IPS DF 6.9 (cell line): ENCODE measurements around the gene TXK.

Experiments used
- DNase-seq: peaks from one replicate; pipeline ENCODE4 v3.0.0-alpha.2; 2013; ENCODE audit warnings: low read depth, low spot score
- H3K27ac ChIP-seq: one replicate; pipeline ENCODE4 v1.5.1; 2013; ENCODE audit warnings: low read length, control low read depth
- H3K27me3 ChIP-seq: 2 replicates; pipeline ENCODE4 v1.6.1; 2013; ENCODE audit warnings: mild to moderate bottlenecking, low read length; ENCODE audit not compliant: control insufficient read depth, insufficient read depth
- H3K36me3 ChIP-seq: 2 replicates; pipeline ENCODE4 v1.6.1; 2013; ENCODE audit warnings: low read length; ENCODE audit not compliant: control insufficient read depth, insufficient read depth
- H3K4me1 ChIP-seq: 2 replicates; pipeline ENCODE4 v1.6.1; 2013; ENCODE audit warnings: low read length; ENCODE audit not compliant: control insufficient read depth, insufficient read depth
- H3K4me3 ChIP-seq: 2 replicates; pipeline ENCODE4 v1.5.1; 2013; ENCODE audit warnings: mild to moderate bottlenecking, low read length
- H3K9me3 ChIP-seq: 2 replicates; pipeline ENCODE4 v1.6.1; 2013; ENCODE audit warnings: low read length, inconsistent platforms; ENCODE audit not compliant: control insufficient read depth, insufficient read depth
- WGBS: extraction: QIAGEN DNeasy Blood & Tissue Kit; methylation state at CpG from one replicate; pipeline ENCODE4 v1.1.7; 2013; ENCODE audit warnings: mixed read lengths, missing lambda C conversion rate; ENCODE audit not compliant: insufficient read length, insufficient coverage; 5-methylcytosine and 5-hydroxymethylcytosine counted together

Gene TXK

DNA sequence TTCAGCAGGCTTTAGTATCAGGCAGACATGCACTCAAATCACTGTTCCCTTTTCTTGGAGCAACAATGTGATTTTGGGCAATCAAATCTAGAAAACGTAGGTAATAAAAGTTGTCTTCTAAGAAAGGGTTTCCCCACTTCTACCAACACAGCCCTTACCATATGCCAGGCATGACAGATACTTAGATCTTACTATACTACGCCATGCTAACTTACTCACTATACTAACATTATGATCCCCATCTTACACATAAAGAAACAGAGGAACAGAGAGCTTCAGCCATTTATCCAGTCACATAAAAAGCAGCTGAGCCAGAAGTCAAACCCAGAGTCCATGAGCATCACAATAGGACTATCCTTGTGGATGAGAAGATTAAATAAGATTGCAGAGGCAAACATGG is 9.2 kb downstream of the TXK start:
- Histone ChIP-seq H3K27ac (no peak overlapping the region), H3K9me3 (no peaks in the 10 kb centered on the region), H3K4me3 (no peak overlapping the region), H3K27me3 (no peaks in the 10 kb centered on the region), H3K4me1 (peaks cover 2% of the 10 kb centered on the region; the same call in 1 of the 2 replicates), H3K36me3 (no peaks in the 10 kb centered on the region)
- no CpG with 5 or more reads among the region's 2 CpGs for WGBS
- no peak for DNase-seq

DNA sequence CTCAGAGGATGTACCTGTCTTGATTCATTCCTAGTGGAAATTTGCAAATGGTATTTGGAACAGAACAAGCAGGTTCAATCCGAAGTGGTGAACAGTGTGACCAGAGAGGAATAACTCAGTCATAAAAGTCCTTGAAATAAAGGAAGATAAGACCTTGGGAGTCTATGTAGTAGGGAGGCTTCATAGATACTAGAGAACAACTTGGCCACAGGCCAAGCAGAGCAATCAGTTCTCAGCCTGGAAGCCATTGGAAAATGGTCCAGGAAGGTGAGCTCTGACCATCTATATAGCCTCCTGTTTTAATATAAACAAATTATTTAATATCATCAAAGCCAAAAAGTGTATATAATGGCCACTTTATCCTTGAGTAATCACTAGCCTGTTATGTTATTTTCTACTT is 11.3 kb downstream of the TXK start:
- H3K9me3 ChIP-seq = no peaks in the 10 kb centered on the region

DNA sequence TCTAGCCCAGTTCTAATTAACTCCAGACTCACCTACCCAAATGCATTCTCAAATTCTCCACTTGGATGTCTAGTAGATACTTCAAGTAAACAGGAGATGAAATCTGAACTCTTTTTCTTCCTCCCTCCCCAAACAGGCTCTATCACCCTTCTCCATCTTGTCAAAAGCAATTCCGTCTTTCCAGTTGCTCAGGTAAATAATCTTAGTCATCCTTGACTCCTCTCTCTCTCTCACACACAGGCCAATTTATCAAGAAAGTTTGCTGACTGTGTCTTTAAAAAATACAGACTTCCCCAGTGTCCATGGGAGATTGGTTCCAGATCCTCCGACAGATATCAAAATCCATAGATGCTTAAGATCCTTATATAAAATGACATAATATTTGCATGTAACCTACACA is 12.9 kb downstream of the TXK start:
- Histone ChIP-seq H3K4me3 (no peak overlapping the region), H3K4me1 (no peaks in the 10 kb centered on the region), H3K27me3 (no peaks in the 10 kb centered on the region), H3K36me3 (no peaks in the 10 kb centered on the region), H3K9me3 (no peaks in the 10 kb centered on the region), H3K27ac (no peak overlapping the region)
- WGBS = no CpG with 5 or more reads among the region's 2 CpGs
- DNase-seq = no peak

More for the DNA sequence above, 11.3 kb downstream of the TXK start:
- no peaks in the 10 kb centered on the region for H3K36me3 ChIP-seq
- H3K27ac ChIP-seq = no peak overlapping the region
- DNase-seq = no peak
- 0 out of 2 replicates have a peak, but pooled peaks cover 1% of the 10 kb centered on the region for H3K4me1 ChIP-seq
- no CpG with 5 or more reads among the region's 1 CpG for WGBS
- H3K27me3 ChIP-seq = no peaks in the 10 kb centered on the region
- no peak overlapping the region for H3K4me3 ChIP-seq

DNA sequence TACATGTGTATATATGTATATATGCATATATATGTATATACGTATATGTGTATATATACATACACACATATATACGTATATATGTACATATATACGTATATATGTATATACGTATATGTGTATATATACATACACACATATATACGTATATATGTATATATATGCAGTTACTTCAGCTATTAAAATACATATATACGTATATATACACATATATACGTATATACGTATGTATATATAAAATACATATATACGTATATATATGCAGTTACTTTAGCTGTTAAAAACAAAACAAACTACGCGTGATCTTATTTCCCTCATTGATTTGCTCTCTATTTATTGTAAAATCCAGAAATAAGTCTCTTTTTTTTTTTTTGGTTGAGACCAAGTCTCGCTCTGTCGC is 13.9 kb downstream of the TXK start:
- Histone ChIP-seq H3K36me3 (no peaks in the 10 kb centered on the region), H3K27ac (no peak overlapping the region), H3K4me1 (no peaks in the 10 kb centered on the region), H3K9me3 (no peaks in the 10 kb centered on the region), H3K27me3 (no peaks in the 10 kb centered on the region), H3K4me3 (no peak overlapping the region)
- 100% methylated on average over 3 of the region's 13 CpGs for WGBS
- no peak for DNase-seq

DNA sequence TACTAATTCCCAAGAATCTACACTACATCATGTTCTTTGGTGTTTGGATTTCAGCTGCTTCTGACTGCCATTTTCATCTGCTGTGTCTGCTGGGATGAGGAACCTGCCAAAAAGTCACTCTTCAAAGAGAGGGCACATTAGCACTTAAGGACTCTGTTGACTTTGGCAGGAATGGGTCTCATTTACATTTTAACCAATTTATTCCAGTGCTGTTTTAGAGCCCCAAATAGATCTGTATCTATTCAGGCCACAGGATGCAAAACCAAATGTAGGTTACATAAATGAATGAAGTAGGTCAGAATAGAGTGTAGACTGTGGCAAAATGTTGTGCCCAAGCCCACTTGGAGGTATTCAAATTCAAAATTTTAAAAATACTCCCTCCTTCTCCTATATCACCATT is 14.4 kb downstream of the TXK start:
- no peaks in the 10 kb centered on the region for H3K27me3 ChIP-seq
- H3K9me3 ChIP-seq = no peaks in the 10 kb centered on the region
- H3K36me3 ChIP-seq = no peaks in the 10 kb centered on the region
- no peak for DNase-seq
- no peak overlapping the region for H3K4me3 ChIP-seq
- no peaks in the 10 kb centered on the region for H3K4me1 ChIP-seq
- H3K27ac ChIP-seq = no peak overlapping the region

DNA sequence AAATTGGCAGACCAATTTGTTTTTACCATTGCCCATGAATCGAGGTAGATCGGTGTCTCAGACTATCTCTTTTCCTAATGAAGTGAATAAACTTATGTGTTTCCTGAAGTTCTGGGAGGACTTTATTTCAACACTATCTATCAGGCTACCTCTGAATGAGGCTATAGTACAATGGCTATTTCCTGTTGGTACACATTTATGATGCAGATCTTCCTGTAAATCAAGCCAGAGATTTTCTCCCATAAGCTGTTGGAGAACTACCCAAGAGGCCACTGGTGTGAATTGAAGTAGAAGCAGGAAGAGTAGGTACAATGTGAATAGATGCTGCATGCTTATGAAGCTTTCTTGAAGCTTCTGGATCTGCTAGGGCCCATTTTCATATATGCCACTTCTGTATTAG is 16.0 kb downstream of the TXK start:
- no peaks in the 10 kb centered on the region for H3K4me1 ChIP-seq
- H3K9me3 ChIP-seq = no peaks in the 10 kb centered on the region
- no peaks in the 10 kb centered on the region for H3K36me3 ChIP-seq
- no peaks in the 10 kb centered on the region for H3K27me3 ChIP-seq
- no CpG with 5 or more reads among the region's 2 CpGs for WGBS
- no peak for DNase-seq
- no peak overlapping the region for H3K4me3 ChIP-seq
- H3K27ac ChIP-seq = no peak overlapping the region

DNA sequence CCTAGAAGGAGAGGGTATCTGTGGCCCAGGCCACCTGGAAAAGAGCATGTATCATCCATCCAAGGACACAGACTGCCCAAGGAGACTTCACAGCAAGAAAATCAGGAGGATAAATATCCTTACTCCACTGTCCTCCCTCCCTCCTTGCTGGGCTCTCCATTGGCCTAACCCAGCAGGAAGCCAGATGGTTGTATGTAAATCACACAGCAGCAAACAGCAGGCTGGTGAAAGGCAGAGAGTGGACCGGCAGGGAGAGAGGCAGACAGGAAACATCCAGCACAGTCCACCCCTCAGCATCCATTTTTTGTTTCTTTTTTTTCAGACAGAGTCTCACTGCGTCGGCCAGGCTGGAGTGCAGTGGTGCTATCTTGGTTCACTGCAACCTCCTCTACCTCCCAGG is 17.5 kb downstream of the TXK start:
- DNase-seq = no peak

DNA sequence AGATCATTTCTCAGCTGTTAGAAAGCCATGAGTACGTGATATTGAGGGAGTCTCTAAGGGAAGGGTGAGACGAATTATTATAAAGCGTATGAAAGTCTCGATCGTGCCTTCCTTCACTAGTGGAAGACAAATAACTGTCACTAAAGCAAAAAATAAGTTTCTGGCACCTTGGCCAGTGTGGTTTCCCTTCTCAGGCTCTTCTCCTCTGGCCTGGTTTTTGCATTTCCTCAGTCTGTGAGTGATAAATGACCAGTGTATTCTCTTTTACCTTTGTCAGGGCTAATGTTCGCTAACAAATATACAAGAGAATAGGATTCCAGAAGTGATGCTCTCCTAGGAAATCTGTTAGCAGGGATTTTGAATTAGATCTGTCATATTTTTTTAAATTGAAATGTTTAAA is 19.6 kb downstream of the TXK start:
- WGBS = no CpG with 5 or more reads among the region's 6 CpGs
- Histone ChIP-seq H3K27ac (no peak overlapping the region), H3K9me3 (no peaks in the 10 kb centered on the region), H3K4me1 (no peaks in the 10 kb centered on the region), H3K36me3 (no peaks in the 10 kb centered on the region), H3K4me3 (no peak overlapping the region), H3K27me3 (no peaks in the 10 kb centered on the region)
- DNase-seq = no peak

More for the DNA sequence above, 17.5 kb downstream of the TXK start:
- H3K36me3 ChIP-seq = no peaks in the 10 kb centered on the region
- H3K4me3 ChIP-seq = no peak overlapping the region
- no peaks in the 10 kb centered on the region for H3K9me3 ChIP-seq
- no peaks in the 10 kb centered on the region for H3K4me1 ChIP-seq
- H3K27ac ChIP-seq = no peak overlapping the region
- no CpG with 5 or more reads among the region's 3 CpGs for WGBS
- no peaks in the 10 kb centered on the region for H3K27me3 ChIP-seq

DNA sequence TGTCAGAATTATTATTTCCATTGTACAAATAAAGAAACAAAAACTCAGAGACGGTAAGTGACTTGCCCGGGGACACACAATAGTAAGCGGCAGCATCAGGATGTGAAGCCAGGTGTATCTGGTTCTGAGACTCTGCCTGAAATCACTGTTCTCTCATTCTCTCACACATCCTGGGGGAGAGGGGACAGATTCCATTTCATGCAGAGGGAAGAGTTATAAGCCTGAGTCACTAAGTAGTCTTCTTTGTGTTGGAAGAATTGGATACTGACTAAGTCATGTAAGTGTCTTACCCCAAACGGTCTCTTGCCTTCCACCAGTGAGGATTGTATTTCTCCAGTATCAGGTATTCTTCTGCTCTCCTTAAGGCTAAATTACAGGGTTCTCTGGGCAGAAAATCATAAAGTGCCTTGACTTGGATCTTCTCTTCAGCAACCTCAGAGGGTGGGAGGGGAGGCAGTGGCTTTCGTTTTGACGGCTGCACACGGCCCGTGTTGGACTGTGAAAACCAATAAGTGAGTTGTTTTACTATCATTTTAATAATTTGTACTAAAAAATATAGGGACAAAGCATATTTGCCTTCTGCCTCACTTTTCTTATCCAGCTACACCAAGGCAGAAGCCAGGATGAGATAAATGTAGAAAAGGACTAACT is 21.9 kb downstream of the TXK start:
- WGBS = no CpG with 5 or more reads among the region's 8 CpGs
- Histone ChIP-seq H3K9me3 (no peaks in the 10 kb centered on the region), H3K4me1 (no peaks in the 10 kb centered on the region), H3K27ac (no peak overlapping the region), H3K27me3 (no peaks in the 10 kb centered on the region), H3K36me3 (no peaks in the 10 kb centered on the region), H3K4me3 (no peak overlapping the region)
- no peak for DNase-seq

DNA sequence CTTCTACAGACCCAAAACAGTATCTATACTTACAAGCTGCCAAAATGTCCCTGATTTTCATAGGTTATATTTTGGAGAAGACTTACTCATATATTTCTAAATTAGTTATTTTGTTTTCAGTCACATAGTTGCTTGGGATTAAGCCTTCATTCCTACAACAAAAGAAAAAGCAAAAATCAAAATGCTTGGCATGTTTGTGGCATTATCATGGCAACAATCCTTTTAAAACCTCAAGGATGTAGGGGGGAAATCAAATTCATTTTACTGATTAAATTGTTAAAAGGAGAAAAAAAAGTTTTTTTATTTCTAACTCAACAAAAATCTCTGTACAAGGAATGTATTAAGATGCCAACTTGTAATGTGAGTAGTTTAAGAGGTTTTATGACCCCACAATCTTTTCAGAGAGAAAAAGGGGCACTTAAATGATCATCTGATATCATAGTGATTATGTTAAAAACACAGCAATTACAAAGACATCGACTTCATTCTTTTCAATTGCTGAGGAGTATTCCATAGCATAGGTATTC is 23.5 kb downstream of the TXK start:
- H3K27me3 ChIP-seq = no peaks in the 10 kb centered on the region
- no peak for DNase-seq
- no peak overlapping the region for H3K27ac ChIP-seq
- H3K4me3 ChIP-seq = no peak overlapping the region
- no peaks in the 10 kb centered on the region for H3K9me3 ChIP-seq
- no peaks in the 10 kb centered on the region for H3K4me1 ChIP-seq
- no CpG with 5 or more reads among the region's 1 CpG for whole genome bisulfite sequencing
- no peaks in the 10 kb centered on the region for H3K36me3 ChIP-seq
